GM12865 (cell line): ENCODE measurements around the gene CAMK4.

Source experiments
- DNase-seq: peaks from one replicate; pipeline ENCODE4 v3.0.0; 2010; ENCODE audit warnings: low read depth
- H3K4me3 ChIP-seq: 2 replicates; pipeline ENCODE4 v1.5.1; 2011; ENCODE audit warnings: mild to moderate bottlenecking, low read depth, low read length, control low read depth
- CTCF ChIP-seq: IDR thresholded peaks from 2 replicates; pipeline ENCODE4 v1.5.1; 2011; ENCODE audit warnings: low read length, control low read depth, low read depth, inconsistent platforms; ENCODE audit not compliant: insufficient read depth; ENCODE audit errors: missing control alignments

CAMK4 gene

GRCh38 chr5:111461934-111462333, 237.8 kb downstream of the CAMK4 start:
- no peak for TF ChIP-seq CTCF
- peak; percentile 9 for DNase-seq
- no peak overlapping the region for H3K4me3 ChIP-seq

- DNase-seq: no peak
- no peak overlapping the region for H3K4me3 ChIP-seq
- no peak for TF ChIP-seq CTCF
These were observed 239.1 kb downstream of the CAMK4 start for GRCh38 chr5:111463311-111463710.

- H3K4me3 ChIP-seq: no peak overlapping the region
- TF ChIP-seq CTCF: no peak
- DNase-seq: no peak
These were observed 245.2 kb downstream of the CAMK4 start for GRCh38 chr5:111469293-111469896.

GRCh38 chr5:111469903-111470302, 245.7 kb downstream of the CAMK4 start:
- TF ChIP-seq CTCF: peak; percentile 9
- DNase-seq: no peak
- H3K4me3 ChIP-seq: no peak overlapping the region

- no peak for DNase-seq
- no peak for TF ChIP-seq CTCF
- H3K4me3 ChIP-seq: no peak overlapping the region
These were observed 247.9 kb downstream of the CAMK4 start for GRCh38 chr5:111472096-111472495.

GRCh38 chr5:111472579-111472978, 248.4 kb downstream of the CAMK4 start:
- H3K4me3 ChIP-seq: no peak overlapping the region
- DNase-seq: peak; percentile 19
- no peak for TF ChIP-seq CTCF

- no peak overlapping the region for H3K4me3 ChIP-seq
- no peak for DNase-seq
- peak; percentile 1 for TF ChIP-seq CTCF
These were observed 254.1 kb downstream of the CAMK4 start for GRCh38 chr5:111478266-111478665.
